Activated CD8-positive, alpha-beta T cell treated with anti-CD3 and anti-CD28 coated beads for 36 hours (primary cell): ENCODE results near the gene MAP3K12. TPM values are rescaled to one million over a fixed set of nuclear protein-coding genes. Genes with fewer than 3 reads are reported as not detected.

Source experiments
- ATAC-seq: fragments of 200-7000 bp; cut with Tn5 transposase; one replicate; pipeline ENCODE4 v1.10.0; 2021; ENCODE audit warnings: mild to moderate bottlenecking, moderate library complexity
- CTCF ChIA-PET: fragments of 350-600 bp; sonication (Branson Sonifier 250); formaldehyde crosslinking; loops from one replicate; lab custom pipeline; 2021; ENCODE audit warnings: antibody characterized with exemption; lab: Charles Lee
- POLR2A ChIA-PET: fragments of 350-600 bp; sonication (Branson Sonifier 250); formaldehyde crosslinking; loops from one replicate; lab custom pipeline; 2021; ENCODE audit warnings: antibody characterized with exemption; lab: Charles Lee
- DNase-seq: peaks from one replicate; pipeline ENCODE4 v3.0.0-alpha.2; 2020
- H3K27ac Mint-ChIP-seq: one replicate; pipeline ENCODE4 v1.8.0; 2021; ENCODE audit warnings: mild to moderate bottlenecking, mixed read lengths
- H3K27me3 Mint-ChIP-seq: one replicate; pipeline ENCODE4 v1.8.0; 2021; ENCODE audit warnings: mixed read lengths
- H3K36me3 Mint-ChIP-seq: one replicate; pipeline ENCODE4 v1.8.0; 2021; ENCODE audit warnings: low read depth, mixed read lengths
- H3K4me1 Mint-ChIP-seq: one replicate; pipeline ENCODE4 v1.8.0; 2021; ENCODE audit warnings: low read depth, mixed read lengths
- H3K4me3 Mint-ChIP-seq: one replicate; pipeline ENCODE4 v1.8.0; 2021; ENCODE audit warnings: mild to moderate bottlenecking, moderate library complexity, mixed read lengths
- H3K9me3 Mint-ChIP-seq: one replicate; pipeline ENCODE4 v1.8.0; 2021; ENCODE audit warnings: mixed read lengths
- intact Hi-C: fragments of 100-400 bp; cut with micrococcal nuclease; formaldehyde crosslinking; loops from one replicate; pipeline ENCODE4 v1.10.0; 2022
- total RNA-seq, 2 experiments: library from RNA; stranded (reverse); gene quantifications; one replicate each; pipeline ENCODE4 v1.2.3, GENCODE V29; 2021
- TF ChIP-seq, protein P1 (sequence below): fragments of 200-600 bp; IDR thresholded peaks from one replicate; pipeline ENCODE4 v1.8.0; 2022; ENCODE audit warnings: antibody characterized with exemption, mild to moderate bottlenecking

The MAP3K12 gene
- total RNA-seq, 2 experiments from 2014 or later: 8.2 to 10.0 TPM

DNA sequence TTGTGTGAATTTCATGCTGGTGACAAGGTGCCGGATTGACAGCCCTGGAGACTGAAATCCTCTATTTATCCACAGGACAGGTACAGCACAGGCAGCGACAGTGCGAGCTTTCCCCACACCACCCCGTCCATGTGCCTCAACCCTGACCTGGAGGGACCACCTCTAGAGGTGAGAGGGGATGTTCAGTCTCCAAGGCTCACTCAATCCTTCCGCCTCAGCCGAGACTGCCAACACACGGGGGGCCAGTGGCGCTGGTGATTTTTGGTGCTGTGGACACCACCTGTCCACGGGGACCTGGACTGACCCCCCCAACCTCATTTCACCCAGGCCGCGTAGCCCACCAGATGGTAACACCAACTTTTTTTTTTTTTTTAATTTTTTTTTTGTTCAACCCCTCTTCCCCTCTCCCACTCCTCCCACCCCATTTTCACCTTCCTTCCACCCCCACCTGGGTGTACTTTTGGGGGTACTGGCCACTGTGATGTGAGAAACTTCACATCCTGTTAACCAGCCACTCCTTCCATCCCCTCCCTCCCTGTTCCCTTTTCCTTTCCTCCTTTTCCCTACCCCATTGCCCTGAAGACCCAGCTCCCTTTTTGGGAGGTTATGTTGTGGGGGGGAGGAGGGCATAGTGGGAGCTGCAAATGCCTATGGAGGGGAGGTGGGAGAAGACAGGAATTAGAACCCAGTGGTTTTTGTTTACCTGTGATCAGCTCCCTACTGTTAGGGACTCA is 34.4 kb downstream of the MAP3K12 start:
- ChIA-PET CTCF (interaction anchor here (2.4 kb wide), 1 partner anchor 12 kb away, joined by 16 read pairs; no protein-coding TSS in a partner anchor), POLR2A (interaction anchor here (0.8 to 54.1 kb wide), 5 partner anchors 3 to 417 kb away, joined by 3 to 1494 read pairs (median 4); partner anchors contain the start of genes MAP3K12, NPFF, PCBP2 and TARBP2)
- Mint-ChIP-seq H3K27me3 (no peaks in the 10 kb centered on the region), H3K9me3 (no peaks in the 10 kb centered on the region), H3K36me3 (peaks cover 85% of the 10 kb centered on the region), H3K27ac (peak overlapping the region; percentile 51), H3K4me1 (peaks cover 45% of the 10 kb centered on the region), H3K4me3 (no peak overlapping the region)
- TF ChIP-seq, protein P1, sequence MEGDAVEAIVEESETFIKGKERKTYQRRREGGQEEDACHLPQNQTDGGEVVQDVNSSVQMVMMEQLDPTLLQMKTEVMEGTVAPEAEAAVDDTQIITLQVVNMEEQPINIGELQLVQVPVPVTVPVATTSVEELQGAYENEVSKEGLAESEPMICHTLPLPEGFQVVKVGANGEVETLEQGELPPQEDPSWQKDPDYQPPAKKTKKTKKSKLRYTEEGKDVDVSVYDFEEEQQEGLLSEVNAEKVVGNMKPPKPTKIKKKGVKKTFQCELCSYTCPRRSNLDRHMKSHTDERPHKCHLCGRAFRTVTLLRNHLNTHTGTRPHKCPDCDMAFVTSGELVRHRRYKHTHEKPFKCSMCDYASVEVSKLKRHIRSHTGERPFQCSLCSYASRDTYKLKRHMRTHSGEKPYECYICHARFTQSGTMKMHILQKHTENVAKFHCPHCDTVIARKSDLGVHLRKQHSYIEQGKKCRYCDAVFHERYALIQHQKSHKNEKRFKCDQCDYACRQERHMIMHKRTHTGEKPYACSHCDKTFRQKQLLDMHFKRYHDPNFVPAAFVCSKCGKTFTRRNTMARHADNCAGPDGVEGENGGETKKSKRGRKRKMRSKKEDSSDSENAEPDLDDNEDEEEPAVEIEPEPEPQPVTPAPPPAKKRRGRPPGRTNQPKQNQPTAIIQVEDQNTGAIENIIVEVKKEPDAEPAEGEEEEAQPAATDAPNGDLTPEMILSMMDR: no peak
- intact Hi-C loops: no loop called here
- DNase-seq (no peak), ATAC-seq (peak; percentile 21)

DNA sequence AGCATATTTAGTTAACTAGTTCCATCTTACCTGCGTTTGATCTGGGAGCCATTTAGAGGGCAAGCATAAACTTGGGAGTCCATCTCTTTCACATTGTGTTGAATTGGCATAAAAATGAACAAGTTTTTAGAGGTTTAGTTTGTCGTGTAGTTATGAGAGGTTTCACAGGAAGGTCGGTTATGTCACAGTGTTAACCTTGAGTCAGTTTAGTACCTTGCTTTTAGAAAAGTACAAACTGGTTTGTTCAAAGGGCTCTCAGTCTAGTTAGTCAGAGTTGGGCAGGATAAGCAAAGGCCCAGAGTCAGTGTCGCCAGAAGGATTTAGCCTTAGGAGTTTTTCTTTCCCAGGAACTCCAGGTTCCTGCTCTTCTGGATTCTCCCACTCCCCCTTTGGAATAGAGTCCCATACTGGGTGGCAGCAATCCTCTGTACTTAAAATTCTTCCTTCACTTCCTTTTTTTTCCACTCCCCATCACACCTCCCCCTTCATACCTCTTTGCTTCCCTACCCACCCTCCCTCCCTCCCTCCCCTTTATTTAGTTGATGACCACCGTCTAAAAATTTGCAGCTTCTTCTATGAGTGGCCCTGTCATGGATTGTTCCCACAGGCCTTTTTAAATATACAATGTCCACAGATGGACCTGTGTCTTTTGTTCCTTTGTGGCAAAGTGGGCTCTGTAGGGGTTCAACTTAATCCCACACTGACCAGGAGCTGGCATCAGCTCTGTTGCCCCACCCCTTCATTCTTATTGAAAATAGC is 35.3 kb downstream of the MAP3K12 start:
- Mint-ChIP-seq H3K4me1 (peaks cover 50% of the 10 kb centered on the region), H3K27me3 (no peaks in the 10 kb centered on the region), H3K36me3 (peaks cover 87% of the 10 kb centered on the region), H3K27ac (peak overlapping the region; percentile 55), H3K4me3 (no peak overlapping the region), H3K9me3 (no peaks in the 10 kb centered on the region)
- ChIA-PET CTCF (interaction anchor here (2.4 kb wide), 1 partner anchor 13 kb away, joined by 16 read pairs; no protein-coding TSS in a partner anchor), POLR2A (interaction anchor here (0.8 to 54.1 kb wide), 5 partner anchors 4 to 416 kb away, joined by 3 to 1494 read pairs (median 4); partner anchors contain the start of genes MAP3K12, NPFF, PCBP2 and TARBP2)
- intact Hi-C loops: no loop called here
- ATAC-seq (no peak), DNase-seq (no peak)
- TF ChIP-seq, protein P1: no peak

DNA sequence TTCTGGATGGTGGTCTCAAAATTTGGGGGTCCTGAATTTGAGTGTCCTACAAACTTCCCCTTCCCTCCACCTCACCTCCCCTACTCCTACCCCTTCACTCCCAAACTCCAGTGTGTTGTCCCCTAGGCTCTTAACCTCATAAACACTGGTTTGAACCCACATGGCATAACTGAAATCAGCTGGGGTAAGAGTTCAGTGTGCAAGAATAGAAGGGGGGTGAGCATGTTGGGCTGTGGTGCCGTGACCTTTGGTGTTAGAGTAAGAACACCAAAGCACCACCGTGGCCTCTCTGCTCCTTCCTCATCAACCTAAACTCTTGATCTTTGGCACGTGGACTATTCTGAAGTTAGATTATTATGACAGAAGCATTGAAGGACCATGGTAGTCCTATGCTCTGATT is 36.3 kb downstream of the MAP3K12 start:
- H3K9me3 Mint-ChIP-seq: no peaks in the 10 kb centered on the region
- H3K4me1 Mint-ChIP-seq: peaks cover 54% of the 10 kb centered on the region
- TF ChIP-seq, protein P1: no peak
- H3K27ac Mint-ChIP-seq: no peak overlapping the region
- H3K4me3 Mint-ChIP-seq: no peak overlapping the region
- H3K27me3 Mint-ChIP-seq: no peaks in the 10 kb centered on the region
- ChIA-PET CTCF (no interaction called here), POLR2A (interaction anchor here (43.3 to 54.1 kb wide), 2 partner anchors 5 to 24 kb away, joined by 1494 read pairs; partner anchors contain the start of genes MAP3K12, NPFF, PCBP2 and TARBP2)
- intact Hi-C loops: no loop called here
- DNase-seq (no peak), ATAC-seq (no peak)
- peaks cover 86% of the 10 kb centered on the region for H3K36me3 Mint-ChIP-seq

DNA sequence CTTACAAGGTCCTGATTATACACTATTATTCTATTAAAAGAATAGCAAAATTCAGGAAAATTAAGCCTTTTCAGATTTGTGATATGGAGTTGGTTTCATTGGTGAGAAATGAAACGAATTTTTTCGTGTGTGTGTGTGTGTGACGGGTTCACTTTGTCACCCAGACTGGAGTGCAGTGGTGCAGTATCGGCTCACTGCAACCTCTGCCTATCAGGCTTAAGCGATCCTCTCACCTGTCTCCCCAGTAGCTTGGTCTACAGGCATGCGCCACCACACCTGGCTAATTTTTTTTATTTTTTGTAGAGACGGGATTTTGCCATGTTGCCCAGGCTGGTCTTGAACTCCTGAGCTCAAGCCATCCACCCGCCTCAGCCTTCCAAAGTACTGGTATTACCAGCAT is 37.7 kb downstream of the MAP3K12 start:
- intact Hi-C loops: no loop called here
- no peak for DNase-seq
- H3K27ac Mint-ChIP-seq: no peak overlapping the region
- TF ChIP-seq, protein P1: no peak
- ATAC-seq: no peak
- H3K27me3 Mint-ChIP-seq: no peaks in the 10 kb centered on the region
- ChIA-PET POLR2A (interaction anchor here (0.6 to 54.1 kb wide), 4 partner anchors 6 to 190 kb away, joined by 3 to 1494 read pairs (median 749); partner anchors contain the start of genes MAP3K12, NPFF, PCBP2 and PRR13), CTCF (interaction anchor here (1.3 to 1.6 kb wide), 2 partner anchors 12 to 15 kb away, joined by 4 to 7 read pairs; no protein-coding TSS in a partner anchor)
- peaks cover 53% of the 10 kb centered on the region for H3K4me1 Mint-ChIP-seq
- peaks cover 80% of the 10 kb centered on the region for H3K36me3 Mint-ChIP-seq
- no peaks in the 10 kb centered on the region for H3K9me3 Mint-ChIP-seq
- H3K4me3 Mint-ChIP-seq: no peak overlapping the region
